ENCODE measurements around the gene ESYT1.

ESYT1 gene

DNA sequence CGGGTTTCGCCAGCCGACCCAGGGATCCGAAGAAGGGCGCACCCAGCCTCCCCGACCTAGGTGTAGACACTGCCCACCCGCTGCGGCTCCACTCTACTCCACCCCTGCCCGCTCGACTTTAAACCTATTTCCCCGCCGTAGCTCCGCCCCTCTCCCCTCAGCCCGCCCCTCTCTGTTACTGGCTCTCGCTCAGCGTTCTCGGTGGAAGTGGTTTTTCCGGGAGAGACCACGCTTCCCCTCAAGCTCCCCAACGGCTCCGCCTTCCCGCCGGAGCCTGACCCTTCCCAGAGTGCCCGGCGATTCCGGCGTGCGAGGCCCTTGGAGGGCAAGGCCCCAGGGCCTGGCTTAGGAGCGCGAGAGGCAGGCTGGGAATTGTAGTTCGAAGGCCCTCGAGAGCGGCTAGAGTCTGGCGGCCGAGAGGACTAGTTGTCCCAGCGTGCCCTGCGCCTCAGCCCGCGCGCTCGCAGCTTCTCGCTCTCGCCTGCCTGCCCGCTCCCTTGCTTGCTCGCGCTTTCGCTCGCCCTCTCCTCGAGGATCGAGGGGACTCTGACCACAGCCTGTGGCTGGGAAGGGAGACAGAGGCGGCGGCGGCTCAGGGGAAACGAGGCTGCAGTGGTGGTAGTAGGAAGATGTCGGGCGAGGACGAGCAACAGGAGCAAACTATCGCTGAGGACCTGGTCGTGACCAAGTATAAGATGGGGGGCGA, 23.8 kb upstream of the ESYT1 start, which contains the start of gene PA2G4:
Gene PA2G4, plus strand, starts transcription at position 451 of the 706 bp plus-strand sequence. Its CDS starts 179 bp downstream, at position 630.
- DNase-seq: peak; percentile 98

DNA sequence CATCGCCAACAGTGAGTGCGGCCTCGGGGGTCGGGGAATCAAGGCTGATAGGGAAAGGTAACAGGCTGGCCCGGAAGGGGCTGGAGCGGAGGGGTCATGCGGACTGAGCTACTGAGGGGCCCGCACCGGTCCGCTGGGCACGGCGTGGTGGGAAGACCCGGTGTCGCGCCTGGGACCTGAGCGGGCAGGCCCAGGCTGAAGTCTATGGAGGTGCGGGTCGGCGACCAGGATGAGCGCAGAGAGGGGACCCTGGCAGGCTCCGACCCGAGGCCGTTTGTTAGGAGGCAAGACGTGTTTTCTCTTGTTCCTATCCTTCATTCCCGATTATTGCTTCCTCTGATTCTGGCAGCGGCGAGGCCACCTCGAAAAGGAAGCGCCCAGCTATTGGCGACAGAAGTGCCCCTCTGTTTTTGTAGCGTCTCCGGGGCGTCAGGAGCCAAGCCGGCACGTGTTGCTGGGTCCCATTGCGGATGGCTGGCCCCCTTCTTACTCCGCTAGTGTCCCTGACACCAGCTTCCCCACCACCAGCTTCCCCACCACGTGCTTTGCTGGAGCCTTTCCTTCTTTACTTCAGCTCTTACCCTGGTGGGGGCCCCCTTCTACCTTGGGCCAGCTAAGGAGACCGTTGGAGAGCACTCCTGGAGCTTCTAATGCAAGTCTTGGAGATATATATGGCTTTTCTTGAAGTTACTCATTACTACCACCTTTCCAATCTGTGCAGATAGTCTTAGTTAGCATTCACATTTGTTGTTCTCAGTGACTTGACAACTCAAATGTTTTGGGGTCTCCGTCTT, 23.1 kb upstream of the ESYT1 start:
- DNase-seq: peak; percentile 39

DNA sequence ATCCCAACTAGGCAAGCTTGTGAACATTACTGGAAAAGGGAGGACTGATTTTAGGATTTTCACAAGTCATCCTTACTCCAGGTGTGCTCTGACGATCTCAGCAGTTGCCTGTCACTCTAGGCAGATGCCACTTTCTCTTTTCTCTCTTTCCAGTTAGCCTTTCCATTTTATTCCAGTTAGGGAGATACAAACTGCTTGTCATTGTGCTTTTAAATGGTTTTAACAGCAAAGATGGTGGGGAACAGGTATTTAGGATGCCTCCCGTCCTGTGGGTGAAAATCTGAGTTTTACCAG, 22.5 kb upstream of the ESYT1 start:
- DNase-seq: no peak

DNA sequence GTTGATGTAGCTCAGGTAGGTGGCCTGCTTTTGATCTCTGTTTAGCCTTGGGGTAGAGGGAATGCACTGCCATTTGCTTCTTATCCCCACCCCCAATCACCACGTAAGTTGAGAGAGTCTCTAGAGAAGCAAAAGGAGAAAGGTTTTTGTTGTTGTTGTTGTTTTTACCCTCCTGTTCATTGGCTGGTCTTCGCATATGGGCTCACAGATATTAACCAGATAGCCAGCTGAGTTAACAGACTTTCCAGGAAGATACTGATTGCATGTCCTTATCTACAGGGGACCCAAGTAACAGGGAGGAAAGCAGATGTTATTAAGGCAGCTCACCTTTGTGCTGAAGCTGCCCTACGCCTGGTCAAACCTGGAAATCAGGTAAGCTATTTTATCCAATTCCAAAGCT, 20.8 kb upstream of the ESYT1 start:
- DNase-seq: no peak

DNA sequence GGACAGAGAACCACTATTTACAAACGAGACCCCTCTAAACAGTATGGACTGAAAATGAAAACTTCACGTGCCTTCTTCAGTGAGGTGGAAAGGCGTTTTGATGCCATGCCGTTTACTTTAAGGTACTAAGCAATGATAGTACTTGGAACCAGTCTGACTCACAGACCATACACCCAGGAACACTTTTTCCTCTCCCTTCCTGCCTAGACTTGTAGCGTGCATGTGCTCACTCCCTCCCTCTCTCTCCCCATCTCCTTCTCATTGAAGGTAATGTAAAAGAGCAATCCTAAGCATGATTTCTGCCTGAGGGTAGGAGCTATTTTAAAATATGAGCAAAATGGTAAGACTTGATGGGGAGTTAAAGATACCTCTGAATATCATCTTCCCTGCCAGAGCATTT, 17.5 kb upstream of the ESYT1 start:
- no peak for DNase-seq

DNA sequence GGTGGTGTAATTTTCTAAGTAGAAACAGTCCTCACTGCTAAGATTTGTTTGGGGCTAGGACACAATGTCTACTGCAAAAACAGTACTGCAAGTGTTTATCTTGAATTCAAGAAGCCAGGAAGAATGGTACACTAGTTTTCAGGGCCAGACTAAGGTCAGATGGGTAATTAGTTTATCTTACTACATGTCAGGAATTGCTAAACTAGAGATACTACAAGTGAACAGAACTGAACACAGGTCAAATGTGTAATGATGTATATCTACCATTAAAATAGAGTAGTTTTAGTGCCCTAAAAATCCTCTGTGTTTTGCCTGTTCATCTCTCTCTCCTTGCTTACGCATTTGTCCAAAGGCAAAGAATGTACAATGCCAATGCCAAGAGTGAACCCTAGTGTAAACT, 14.0 kb upstream of the ESYT1 start:
- DNase-seq: no peak

DNA sequence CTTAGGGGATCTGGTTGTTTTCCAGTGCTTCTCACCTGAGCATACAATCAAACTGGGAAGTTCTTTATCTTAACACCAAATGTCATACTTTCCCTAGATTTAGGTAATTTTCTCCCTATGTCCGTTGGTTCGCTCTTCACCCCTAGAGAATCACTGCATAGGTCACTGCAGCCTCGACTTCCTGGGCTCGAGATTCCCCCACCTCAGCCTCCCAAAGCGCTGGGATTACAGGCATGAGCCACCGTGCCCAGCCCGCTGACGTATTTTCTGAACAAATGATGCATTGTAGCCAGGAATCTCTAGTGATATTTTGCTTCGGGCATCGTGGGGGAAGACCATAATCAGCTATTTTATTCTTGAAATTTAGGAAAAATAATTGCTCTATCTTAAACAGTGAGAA, 12.7 kb upstream of the ESYT1 start:
- no peak for DNase-seq

DNA sequence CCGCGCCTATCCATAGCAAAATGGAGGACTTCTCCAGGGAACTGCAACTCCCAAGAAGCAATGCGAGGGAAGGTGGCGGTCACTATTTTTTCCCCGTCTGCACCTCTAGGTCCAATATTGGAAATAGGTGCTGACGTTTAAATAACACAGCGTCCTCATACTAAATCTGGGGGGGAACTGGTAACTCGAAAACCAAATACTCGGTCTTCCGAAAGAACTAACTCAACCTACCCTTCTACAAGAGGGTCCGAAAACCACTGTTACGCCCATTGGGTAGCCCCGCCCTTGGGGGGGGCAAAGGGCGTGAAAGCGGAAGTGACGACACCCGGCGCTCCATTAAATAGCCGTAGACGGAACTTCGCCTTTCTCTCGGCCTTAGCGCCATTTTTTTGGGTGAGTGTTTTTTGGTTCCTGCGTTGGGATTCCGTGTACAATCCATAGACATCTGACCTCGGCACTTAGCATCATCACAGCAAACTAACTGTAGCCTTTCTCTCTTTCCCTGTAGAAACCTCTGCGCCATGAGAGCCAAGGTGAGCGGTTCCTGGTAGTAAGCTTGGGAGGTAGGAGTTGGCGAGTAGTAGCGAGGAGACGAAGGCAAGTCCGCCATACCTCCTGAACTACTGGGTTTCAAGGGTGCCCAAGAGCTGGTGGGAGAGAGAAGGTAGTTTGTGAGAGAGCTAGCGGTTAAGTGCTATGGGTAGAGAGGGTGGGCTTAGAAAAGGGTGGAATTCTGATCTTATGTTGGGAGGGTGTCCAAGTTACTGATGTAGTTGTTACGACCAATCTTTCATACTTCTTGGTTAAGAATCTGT, 11.6 kb upstream of the ESYT1 start, which contains the start of gene RPL41:
Gene RPL41, plus strand, starts transcription at position 367 of the 815 bp plus-strand sequence.
- DNase-seq: peak; percentile 96

DNA sequence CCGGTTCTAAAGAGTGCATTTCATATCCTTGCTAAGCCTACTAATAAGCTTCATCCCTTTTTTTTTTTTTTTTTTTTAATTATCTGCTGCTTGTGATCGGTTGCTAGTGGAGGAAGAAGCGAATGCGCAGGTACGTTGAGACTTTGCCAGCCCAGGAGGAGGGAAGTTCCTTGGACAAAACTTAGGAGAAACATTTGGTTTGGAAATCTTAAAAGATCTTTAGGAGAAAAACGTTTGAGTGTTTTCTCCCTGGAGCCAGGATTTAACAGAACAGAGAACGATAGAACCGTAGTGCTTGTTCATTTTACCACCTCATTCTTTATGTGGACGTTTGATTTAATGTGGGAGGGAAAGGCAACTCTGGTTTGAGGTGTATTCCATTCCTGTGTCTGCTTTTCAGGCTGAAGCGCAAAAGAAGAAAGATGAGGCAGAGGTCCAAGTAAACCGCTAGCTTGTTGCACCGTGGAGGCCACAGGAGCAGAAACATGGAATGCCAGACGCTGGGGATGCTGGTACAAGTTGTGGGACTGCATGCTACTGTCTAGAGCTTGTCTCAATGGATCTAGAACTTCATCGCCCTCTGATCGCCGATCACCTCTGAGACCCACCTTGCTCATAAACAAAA, 10.9 kb upstream of the ESYT1 start:
- peak; percentile 60 for DNase-seq

DNA sequence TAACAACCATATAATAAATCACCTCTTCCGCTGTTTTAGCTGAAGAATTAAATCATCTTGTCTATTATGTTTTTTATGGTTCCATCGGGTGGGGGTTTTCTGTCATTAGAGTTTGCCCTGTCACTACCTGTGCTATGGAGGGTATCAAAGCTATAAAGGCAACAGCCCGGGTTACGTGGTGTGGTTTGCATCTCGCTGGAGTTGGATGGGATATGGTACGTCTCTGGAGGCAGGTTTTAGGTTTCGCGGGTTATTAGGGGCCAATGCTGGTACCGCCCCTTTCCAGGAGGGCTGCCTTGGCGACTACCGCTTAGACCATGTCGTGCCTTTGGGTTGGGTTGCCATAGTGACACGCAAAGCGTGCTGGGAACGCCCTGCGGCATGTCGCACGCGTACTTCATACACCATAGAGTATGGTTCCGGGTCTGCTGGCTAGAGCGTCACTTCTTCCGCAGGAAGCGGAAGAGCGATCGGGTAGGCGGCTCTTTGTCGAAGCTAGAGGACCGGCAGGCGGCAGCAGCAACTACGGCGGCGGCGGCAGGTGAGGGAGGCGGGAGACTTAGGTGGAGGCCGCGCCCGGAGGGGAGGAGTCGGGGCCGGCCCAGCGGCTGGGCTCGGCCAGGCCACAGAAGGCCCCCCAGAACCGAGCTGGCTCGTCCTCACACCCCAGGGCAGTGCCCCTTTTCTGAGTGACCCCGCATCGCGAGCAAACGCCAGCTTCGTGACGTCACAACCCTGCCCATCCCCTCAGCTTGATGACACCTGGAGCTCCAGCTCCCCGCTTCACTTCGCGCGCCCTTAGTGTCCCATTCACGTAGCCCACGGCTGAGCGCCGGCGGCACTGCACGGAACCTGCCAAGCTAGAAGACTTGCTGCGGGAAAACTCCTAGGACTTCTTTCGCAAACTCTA, 10.0 kb upstream of the ESYT1 start, which contains the start of gene ZC3H10:
Gene ZC3H10, plus strand, starts transcription at position 489 of the 910 bp plus-strand sequence. CDS start 2,297 bp downstream, outside the sequence.
- DNase-seq: peak; percentile 99

DNA sequence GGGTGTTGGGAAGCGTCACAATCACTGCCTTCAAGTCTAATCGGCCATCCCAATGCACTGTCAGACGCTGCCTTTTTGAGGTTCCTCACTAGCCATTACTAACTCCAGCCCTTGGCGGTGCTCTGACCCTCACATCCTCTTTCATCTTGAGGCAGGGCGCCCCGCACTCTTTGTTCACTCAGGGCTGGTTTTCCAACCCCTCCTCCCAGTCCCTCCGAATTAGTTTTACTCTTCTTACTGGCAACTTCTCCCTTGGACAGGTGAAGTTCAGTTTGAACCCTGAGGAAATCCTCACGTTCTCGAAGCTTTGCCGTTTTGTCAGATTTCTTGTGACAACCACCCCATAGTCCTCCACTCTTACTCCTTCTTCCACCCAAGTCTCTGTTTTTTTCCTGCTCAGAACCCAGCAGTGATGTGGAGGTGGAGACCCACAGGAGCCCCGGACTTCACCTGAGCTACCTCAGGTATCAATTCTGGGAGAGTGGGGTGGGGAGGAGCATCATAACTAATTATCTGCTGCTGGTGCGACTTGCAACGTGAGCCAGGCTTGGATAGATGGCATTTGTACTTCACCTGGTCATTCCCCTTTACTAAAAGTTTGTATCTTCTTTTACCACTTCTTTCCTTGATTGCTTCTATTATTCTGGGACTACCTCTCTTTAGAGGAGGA, 9.2 kb upstream of the ESYT1 start:
- DNase-seq: no peak

DNA sequence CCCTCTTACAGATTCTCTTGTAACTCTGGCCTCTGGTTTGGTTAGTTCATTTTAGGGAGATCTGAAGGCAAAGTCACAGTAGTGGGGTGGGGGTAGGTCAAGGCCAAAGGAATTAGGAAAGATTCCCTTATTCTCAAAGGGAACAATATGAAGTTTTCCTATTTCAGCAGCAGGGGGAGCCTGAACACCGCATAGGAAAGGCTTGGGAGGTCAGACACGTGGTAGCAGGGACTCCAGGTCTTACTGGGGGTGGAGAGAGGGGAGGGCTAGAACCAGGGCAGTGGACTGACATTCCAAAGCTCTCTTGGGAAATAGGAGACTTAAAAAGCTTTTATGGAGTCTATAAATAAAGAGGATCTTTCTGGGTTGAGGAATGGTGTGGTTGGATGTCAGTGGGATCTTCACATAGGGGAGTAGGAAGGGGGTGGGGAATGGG, 8.7 kb upstream of the ESYT1 start:
- peak; percentile 87 for DNase-seq

DNA sequence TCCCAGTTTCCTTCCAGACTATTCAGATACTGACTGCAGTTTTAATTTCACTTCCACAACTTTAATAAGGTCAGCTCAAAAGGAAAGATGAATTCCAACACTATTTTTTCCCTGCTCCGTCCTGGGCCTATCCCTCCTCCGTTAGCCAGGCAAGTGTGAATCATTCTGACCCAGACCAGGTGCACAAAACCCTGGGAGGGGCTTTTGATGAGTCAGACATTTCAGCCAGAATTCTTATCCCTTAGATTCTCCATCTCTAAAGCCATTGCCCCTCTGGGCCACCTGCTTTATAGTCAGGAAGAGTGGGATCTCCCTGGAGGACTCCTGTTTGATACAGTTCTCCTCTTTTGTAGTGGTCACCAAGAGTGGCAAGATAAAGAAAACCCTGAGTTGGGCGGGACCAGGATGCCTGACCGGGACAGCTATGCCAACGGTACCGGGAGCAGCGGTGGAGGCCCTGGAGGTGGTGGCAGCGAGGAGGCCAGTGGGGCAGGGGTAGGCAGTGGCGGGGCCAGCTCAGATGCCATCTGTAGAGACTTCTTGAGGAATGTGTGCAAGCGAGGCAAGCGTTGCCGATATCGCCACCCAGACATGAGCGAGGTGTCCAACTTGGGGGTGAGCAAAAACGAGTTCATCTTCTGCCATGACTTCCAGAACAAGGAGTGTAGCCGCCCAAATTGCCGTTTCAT, 7.8 kb upstream of the ESYT1 start:
- DNase-seq: no peak

DNA sequence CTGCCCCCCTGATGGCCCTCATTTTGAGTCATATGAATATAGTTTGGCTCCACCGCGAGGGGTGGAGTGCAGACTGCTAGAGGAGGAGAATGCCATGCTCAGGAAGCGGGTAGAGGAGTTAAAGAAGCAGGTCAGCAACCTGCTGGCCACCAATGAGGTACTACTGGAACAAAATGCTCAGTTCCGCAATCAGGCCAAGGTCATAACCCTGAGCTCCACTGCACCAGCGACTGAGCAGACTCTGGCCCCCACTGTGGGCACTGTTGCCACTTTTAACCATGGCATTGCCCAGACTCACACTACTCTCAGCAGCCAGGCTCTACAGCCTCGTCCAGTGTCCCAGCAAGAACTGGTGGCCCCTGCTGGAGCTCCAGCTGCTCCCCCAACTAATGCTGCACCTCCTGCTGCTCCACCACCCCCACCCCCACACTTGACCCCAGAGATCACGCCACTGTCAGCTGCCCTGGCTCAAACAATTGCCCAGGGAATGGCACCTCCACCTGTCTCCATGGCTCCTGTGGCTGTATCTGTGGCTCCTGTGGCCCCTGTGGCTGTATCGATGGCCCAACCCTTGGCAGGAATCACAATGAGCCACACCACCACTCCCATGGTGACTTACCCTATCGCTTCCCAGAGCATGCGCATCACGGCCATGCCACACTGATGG, 6.7 kb upstream of the ESYT1 start:
- DNase-seq: no peak

DNA sequence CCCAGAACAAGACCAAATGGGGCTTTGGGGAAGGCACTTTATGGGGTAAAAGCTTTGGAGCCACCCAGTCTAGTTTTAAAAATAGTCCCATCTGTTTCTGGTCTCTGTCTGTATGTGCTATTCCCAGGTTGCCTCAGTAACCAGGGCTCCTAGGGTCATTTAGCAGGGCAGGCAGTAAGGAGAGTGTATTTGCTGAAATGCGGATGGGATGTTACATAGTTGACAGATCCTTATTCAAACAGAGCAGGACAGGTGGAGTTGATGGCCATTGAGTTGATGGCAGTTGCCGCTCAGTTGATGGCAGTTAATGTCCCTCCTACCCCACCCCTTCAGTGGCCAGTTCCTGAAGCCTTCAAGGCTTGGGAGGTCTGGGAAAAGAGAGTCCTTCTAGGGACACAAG, 5.4 kb upstream of the ESYT1 start:
- no peak for DNase-seq

DNA sequence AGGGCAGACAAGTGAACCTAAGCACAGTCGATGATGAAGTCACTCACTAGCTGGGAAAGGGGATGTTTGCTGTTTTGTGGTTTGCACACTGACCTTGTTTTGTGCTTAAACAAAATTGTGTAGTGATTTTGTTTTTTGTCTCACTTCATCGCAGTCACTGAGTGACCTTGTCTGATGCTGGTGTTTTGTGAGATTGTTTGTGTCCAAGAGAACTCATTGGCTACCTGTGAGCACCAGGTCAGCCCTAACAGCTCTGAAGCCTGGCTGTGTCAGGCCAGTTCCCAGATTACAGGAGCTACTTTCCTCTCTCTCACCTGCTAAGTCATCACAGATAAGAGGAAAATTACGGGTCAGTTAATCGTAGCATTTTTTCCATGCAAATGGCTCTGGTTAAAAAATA, 3.9 kb upstream of the ESYT1 start:
- no peak for DNase-seq

DNA sequence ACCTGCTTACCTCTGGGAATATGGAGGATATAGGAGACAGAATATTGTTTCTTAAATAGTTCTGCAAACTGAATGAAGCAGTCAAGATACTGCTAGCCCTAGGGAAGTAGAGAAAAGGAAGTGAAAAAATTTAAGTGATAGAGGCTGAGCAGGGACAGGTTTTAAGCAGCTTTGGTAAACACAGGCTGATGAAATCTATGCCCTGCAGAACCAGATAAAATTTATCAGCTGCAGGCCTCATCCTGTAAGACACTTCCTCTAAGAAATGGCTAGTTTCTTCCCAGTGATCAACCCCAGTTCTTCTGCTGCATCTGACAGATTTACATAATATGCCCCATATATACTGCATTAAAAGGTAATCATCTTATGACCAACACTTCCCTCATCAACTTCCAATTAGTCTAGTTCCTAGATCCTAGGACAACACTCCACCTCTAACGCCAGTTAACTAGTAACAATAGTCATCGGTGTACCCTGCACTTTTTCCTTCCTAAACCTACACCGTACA, 1.3 kb upstream of the ESYT1 start:
- peak; percentile 7 for DNase-seq

DNA sequence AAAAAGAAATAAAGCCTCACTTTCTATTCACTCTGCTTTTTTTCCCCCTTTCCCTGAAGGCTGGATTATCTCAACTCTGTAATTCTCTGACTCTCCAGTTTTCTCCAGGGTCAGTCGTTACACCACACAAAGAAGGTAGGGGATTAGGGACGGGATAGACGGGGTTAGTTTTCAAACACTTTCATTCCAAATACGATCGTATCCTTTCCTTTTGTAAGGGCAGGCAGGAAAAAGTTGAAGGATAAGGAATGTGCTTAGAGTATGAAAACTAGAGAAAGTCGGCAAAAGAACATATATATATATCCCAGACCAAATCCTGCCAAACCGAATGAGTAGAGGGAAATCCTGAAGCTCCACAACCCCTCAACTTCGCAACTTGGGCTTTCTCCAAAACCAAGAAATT, 581 bp upstream of the ESYT1 start:
- DNase-seq: no peak

DNA sequence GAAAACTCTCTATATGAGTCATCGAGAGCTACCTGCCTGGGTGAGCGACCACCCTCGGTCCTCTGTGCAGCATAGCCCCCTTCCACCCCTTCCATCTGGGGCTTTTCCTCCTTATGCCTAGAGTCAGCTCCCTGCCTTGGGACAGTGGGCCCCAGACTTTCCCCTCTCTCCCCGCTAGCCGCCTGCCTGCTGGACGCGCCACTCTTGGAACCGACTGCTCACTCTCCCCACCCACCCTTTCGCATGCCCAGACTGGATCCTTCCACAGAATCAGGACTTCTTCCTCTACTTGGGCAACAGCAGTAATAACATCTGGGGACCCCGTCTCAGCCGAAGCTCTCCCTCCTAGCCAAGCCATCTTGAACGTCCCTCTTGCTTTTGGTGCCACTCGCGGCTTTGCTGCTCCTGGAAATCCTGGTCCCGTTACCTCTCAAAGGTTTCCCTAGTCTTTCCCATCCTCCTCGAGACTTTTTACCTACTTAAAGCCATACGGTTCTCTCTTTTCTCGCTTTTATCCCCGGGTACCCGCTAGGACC, 671 bp downstream of the ESYT1 start:
- DNase-seq: peak; percentile 34

All from NCI-H2171 treated with DMSO at 0.1 percent for 48 hours (cell line).